ENCODE data around the gene ADRA1B. TPM values are rescaled to one million over a fixed set of nuclear protein-coding genes. Genes with fewer than 3 reads are reported as not detected.

ADRA1B gene
- polyA plus RNA-seq, 3 donors, result not detected

DNA sequence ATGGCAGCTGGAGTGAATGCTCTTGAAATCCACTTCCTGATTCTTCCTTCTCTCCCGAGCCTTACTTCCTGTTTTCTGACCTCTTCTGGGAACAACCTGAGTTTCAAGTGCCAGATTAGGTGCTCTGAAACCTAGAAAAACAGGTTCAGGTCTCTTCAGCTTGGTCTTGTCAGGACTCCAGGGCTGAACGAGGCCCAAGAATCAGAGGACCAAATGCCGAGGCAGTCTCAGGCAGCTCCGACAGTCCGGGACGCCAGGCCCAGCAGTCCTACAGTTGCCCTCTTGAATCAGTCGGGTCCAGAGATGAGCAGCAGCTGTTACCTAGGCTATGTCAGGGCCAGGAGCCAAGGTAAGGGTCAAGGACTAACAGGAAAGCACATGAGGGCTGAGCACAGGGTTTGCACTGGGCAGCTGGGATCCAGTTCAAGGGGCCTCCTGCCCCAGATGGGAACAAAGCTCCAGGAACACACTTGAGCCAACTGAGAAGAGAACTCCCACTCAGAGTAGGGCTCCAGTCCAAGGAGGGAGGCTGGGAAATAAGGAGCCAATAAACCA lies 38.3 kb upstream of the ADRA1B start:
- H3K36me3 Mint-ChIP-seq, result no peaks in the 10 kb centered on the region
- Histone ChIP-seq H3K9me3 (replicated peaks in 1 of 2; ENCODE audit: control insufficient read depth in 1 of 2, insufficient read depth in 1 of 2, low read length in 2 of 2) (no peaks in the 10 kb centered on the region), H3K27me3 (ENCODE audit: control insufficient read depth in 2 of 2, insufficient read depth in 2 of 2, low read length in 2 of 2) (peaks cover 0 to 4% of the 10 kb centered on the region in 2 donors), H2AFZ (ENCODE audit: insufficient read depth, low read depth, low read length, poor library complexity, severe bottlenecking) (no peak overlapping the region), H3K9ac (ENCODE audit: insufficient read depth, low read length, poor library complexity, severe bottlenecking) (no peak overlapping the region), H3K36me3 (replicated peaks in 1 of 2; ENCODE audit: control insufficient read depth in 1 of 2, insufficient read depth in 2 of 2, low read length in 2 of 2) (no peaks in the 10 kb centered on the region), H3K4me2 (replicated peaks; ENCODE audit: extremely low read depth, low read length, poor library complexity, severe bottlenecking) (no peak overlapping the region), H3K27ac (ENCODE audit: low read depth in 1 of 2, low read length in 2 of 2) (no peak overlapping the region), H3K79me2 (ENCODE audit: insufficient read depth, low read length) (no peaks in the 10 kb centered on the region), H4K20me1 (ENCODE audit: insufficient read depth, low read length) (no peaks in the 10 kb centered on the region), H3K4me1 (ENCODE audit: control insufficient read depth in 1 of 2, insufficient read depth in 2 of 2, low read length in 2 of 2) (no peaks in the 10 kb centered on the region), H3K4me3 (replicated peaks in 1 of 3; ENCODE audit: low read depth in 2 of 3, low read length in 3 of 3) (no peak overlapping the region)
- H3K4me1 Mint-ChIP-seq, result peaks cover 9% of the 10 kb centered on the region
- no peak overlapping the region for H3K27ac Mint-ChIP-seq
- no peak overlapping the region for H3K4me3 Mint-ChIP-seq
- H3K27me3 Mint-ChIP-seq (ENCODE audit: low read depth in 3 of 3), result peaks cover 0 to 6% (median 2%) of the 10 kb centered on the region in 3 donors
- no peak for DNase-seq
- intact Hi-C loops (cut with micrococcal nuclease), result no loop called here
- peaks cover 0 to 2% (median 0%) of the 10 kb centered on the region in 7 donors for H3K9me3 Mint-ChIP-seq
- WGBS (ENCODE audit: insufficient coverage), result 94% methylated on average over 6 of the region's 7 CpGs
- TF ChIP-seq, protein P1, sequence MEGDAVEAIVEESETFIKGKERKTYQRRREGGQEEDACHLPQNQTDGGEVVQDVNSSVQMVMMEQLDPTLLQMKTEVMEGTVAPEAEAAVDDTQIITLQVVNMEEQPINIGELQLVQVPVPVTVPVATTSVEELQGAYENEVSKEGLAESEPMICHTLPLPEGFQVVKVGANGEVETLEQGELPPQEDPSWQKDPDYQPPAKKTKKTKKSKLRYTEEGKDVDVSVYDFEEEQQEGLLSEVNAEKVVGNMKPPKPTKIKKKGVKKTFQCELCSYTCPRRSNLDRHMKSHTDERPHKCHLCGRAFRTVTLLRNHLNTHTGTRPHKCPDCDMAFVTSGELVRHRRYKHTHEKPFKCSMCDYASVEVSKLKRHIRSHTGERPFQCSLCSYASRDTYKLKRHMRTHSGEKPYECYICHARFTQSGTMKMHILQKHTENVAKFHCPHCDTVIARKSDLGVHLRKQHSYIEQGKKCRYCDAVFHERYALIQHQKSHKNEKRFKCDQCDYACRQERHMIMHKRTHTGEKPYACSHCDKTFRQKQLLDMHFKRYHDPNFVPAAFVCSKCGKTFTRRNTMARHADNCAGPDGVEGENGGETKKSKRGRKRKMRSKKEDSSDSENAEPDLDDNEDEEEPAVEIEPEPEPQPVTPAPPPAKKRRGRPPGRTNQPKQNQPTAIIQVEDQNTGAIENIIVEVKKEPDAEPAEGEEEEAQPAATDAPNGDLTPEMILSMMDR (IDR thresholded peaks at IDR 0.05), result no peak

- H4K20me1 ChIP-seq (ENCODE audit: insufficient read depth, low read length), result no peaks in the 10 kb centered on the region
- H3K27ac Mint-ChIP-seq, result peak overlapping the region in 1 of 7 donors; percentile 4
- peaks cover 0 to 4% of the 10 kb centered on the region in 2 donors for H3K27me3 ChIP-seq (ENCODE audit: control insufficient read depth in 2 of 2, insufficient read depth in 2 of 2, low read length in 2 of 2)
- H3K4me2 ChIP-seq (replicated peaks; ENCODE audit: extremely low read depth, low read length, poor library complexity, severe bottlenecking), result no peak overlapping the region
- H3K27ac ChIP-seq (ENCODE audit: low read depth in 1 of 2, low read length in 2 of 2), result no peak overlapping the region
- no peaks in the 10 kb centered on the region for H3K79me2 ChIP-seq (ENCODE audit: insufficient read depth, low read length)
- peaks cover 0 to 2% (median 0%) of the 10 kb centered on the region in 7 donors for H3K9me3 Mint-ChIP-seq
- no peak overlapping the region for H3K4me3 ChIP-seq (replicated peaks in 1 of 3; ENCODE audit: low read depth in 2 of 3, low read length in 3 of 3)
- no peak for DNase-seq
- H3K27me3 Mint-ChIP-seq (ENCODE audit: low read depth in 3 of 3), result peaks cover 0 to 6% (median 2%) of the 10 kb centered on the region in 3 donors
- H3K4me3 Mint-ChIP-seq, result peak overlapping the region in 1 of 2 donors; percentile 43
- no peaks in the 10 kb centered on the region for H3K36me3 ChIP-seq (replicated peaks in 1 of 2; ENCODE audit: control insufficient read depth in 1 of 2, insufficient read depth in 2 of 2, low read length in 2 of 2)
- no peaks in the 10 kb centered on the region for H3K4me1 ChIP-seq (ENCODE audit: control insufficient read depth in 1 of 2, insufficient read depth in 2 of 2, low read length in 2 of 2)
- H3K9me3 ChIP-seq (replicated peaks in 1 of 2; ENCODE audit: control insufficient read depth in 1 of 2, insufficient read depth in 1 of 2, low read length in 2 of 2), result no peaks in the 10 kb centered on the region
- WGBS (ENCODE audit: insufficient coverage), result 4% methylated on average over 5 of the region's 11 CpGs
- intact Hi-C loops (cut with micrococcal nuclease), result no loop called here
- H3K36me3 Mint-ChIP-seq, result no peaks in the 10 kb centered on the region
- H2AFZ ChIP-seq (ENCODE audit: insufficient read depth, low read depth, low read length, poor library complexity, severe bottlenecking), result peak overlapping the region; percentile 49
- H3K9ac ChIP-seq (ENCODE audit: insufficient read depth, low read length, poor library complexity, severe bottlenecking), result no peak overlapping the region
- H3K4me1 Mint-ChIP-seq, result peaks cover 9% of the 10 kb centered on the region
- TF ChIP-seq, protein P1 (IDR thresholded peaks at IDR 0.05), result no peak
Measured at GRCh38 chr5:159878988-159879471, 37.3 kb upstream of the ADRA1B start.
